HG03565 (cell line): ENCODE data around the gene OLAH.
"Not testable (repeated sequence)": the region's sequence is repeated elsewhere in the genome, so short reads cannot be mapped to it uniquely, and the experiment has no call there.

Experiments
- ATAC-seq: cut with Tn5 transposase; IDR thresholded peaks from one replicate; pipeline ENCODE4 v1.9.1; 2021; ENCODE audit warnings: mild to moderate bottlenecking, moderate library complexity; ENCODE audit not compliant: unreplicated experiment

OLAH gene

GRCh38 chr10:15043674-15044073 lies at the start of gene OLAH:
OLAH (plus strand) TSS chr10:15043943; CDS start chr10:15047289, 3,346 bp downstream.
- ATAC-seq, result no peak

GRCh38 chr10:14995964-14996565 lies 47.7 kb upstream of the OLAH start:
- ATAC-seq, result no peak

- ATAC-seq, result not testable (repeated sequence)
These were observed 30.2 kb upstream of the OLAH start for GRCh38 chr10:15013530-15013929.

GRCh38 chr10:15015451-15015850 lies 28.3 kb upstream of the OLAH start:
- no peak for ATAC-seq

- not testable (repeated sequence) for ATAC-seq
These were observed 22.8 kb upstream of the OLAH start for GRCh38 chr10:15020966-15021365.

GRCh38 chr10:15023079-15023478 lies 20.7 kb upstream of the OLAH start:
- not testable (repeated sequence) for ATAC-seq

- not testable (repeated sequence) for ATAC-seq
These were observed 19.4 kb upstream of the OLAH start for GRCh38 chr10:15024017-15025004.

GRCh38 chr10:15025040-15025439 lies 18.7 kb upstream of the OLAH start:
- ATAC-seq, result not testable (repeated sequence)

GRCh38 chr10:15027741-15028140 lies 16.0 kb upstream of the OLAH start:
- ATAC-seq, result no peak

GRCh38 chr10:15035385-15036301 lies 8.1 kb upstream of the OLAH start:
- ATAC-seq, result no peak

GRCh38 chr10:15037691-15038090 lies 6.1 kb upstream of the OLAH start:
- ATAC-seq, result no peak

- no peak for ATAC-seq
These were observed 5.3 kb upstream of the OLAH start for GRCh38 chr10:15038416-15038815.

GRCh38 chr10:15045380-15045779 lies 1.6 kb downstream of the OLAH start:
- no peak for ATAC-seq

- no peak for ATAC-seq
These were observed 2.9 kb downstream of the OLAH start for GRCh38 chr10:15046626-15047025.

- no peak for ATAC-seq
These were observed 5.8 kb downstream of the OLAH start for GRCh38 chr10:15049533-15049932.

GRCh38 chr10:15052121-15052520 lies 8.4 kb downstream of the OLAH start:
- ATAC-seq, result no peak

GRCh38 chr10:15053061-15053460 lies 9.3 kb downstream of the OLAH start:
- ATAC-seq, result no peak

- ATAC-seq, result no peak
These were observed 14.9 kb downstream of the OLAH start for GRCh38 chr10:15058689-15059088.

- no peak for ATAC-seq
These were observed 16.2 kb downstream of the OLAH start for GRCh38 chr10:15059914-15060313.

GRCh38 chr10:15060638-15061037 lies 16.9 kb downstream of the OLAH start:
- no peak for ATAC-seq

GRCh38 chr10:15067154-15067553 lies 23.4 kb downstream of the OLAH start:
- ATAC-seq, result no peak
